Stimulated activated naive CD8-positive, alpha-beta T cell treated with anti-CD3 and anti-CD28 coated beads, Interleukin-15, Interleukin-2, amounts not matched to agents 100 ng/mL and 50 ng/mL, for 24 hours (primary cell): ENCODE data around the gene ERBB2.

Experiments
- H3K27ac Mint-ChIP-seq: one replicate; pipeline ENCODE4 v1.8.0; 2021; ENCODE audit warnings: mild to moderate bottlenecking, mixed read lengths
- H3K27me3 Mint-ChIP-seq: one replicate; pipeline ENCODE4 v1.8.0; 2021; ENCODE audit warnings: mixed read lengths
- H3K36me3 Mint-ChIP-seq: one replicate; pipeline ENCODE4 v1.8.0; 2021; ENCODE audit warnings: low read depth, mixed read lengths
- H3K4me1 Mint-ChIP-seq: one replicate; pipeline ENCODE4 v1.8.0; 2021; ENCODE audit warnings: low read depth, mixed read lengths
- H3K4me3 Mint-ChIP-seq: one replicate; pipeline ENCODE4 v1.8.0; 2021; ENCODE audit warnings: mild to moderate bottlenecking, mixed read lengths
- H3K9me3 Mint-ChIP-seq: one replicate; pipeline ENCODE4 v1.8.0; 2021; ENCODE audit warnings: mixed read lengths

Gene ERBB2

GRCh38 chr17:39774047-39774446 lies 74.2 kb downstream of the ERBB2 start:
- peaks cover 100% of the 10 kb centered on the region for H3K4me1 Mint-ChIP-seq
- H3K36me3 Mint-ChIP-seq = peaks cover 71% of the 10 kb centered on the region

DNA sequence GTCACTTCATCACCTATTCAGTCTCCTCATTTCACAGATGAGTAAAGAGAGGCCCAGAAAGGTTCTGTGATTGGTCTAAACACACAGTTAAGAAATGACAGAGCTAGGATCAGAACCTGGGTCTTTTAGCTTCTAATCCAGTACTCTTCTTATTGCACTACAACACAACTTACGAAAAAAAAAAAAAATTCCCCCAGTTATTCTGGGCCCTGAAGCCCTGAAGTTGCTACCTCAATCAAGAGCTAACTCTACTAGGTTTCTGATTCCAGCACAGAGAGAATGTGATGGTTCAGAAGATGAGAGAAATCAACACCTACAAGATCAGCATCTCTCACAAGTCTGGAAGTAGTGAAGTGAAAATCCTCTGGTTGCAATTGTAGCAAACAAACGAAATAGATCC lies 75.2 kb downstream of the ERBB2 start:
- no peaks in the 10 kb centered on the region for H3K27me3 Mint-ChIP-seq
- H3K4me1 Mint-ChIP-seq = peaks cover 96% of the 10 kb centered on the region
- H3K4me3 Mint-ChIP-seq = peak overlapping the region; percentile 83
- H3K9me3 Mint-ChIP-seq = no peaks in the 10 kb centered on the region
- H3K36me3 Mint-ChIP-seq = peaks cover 66% of the 10 kb centered on the region
- peak overlapping the region; percentile 90 for H3K27ac Mint-ChIP-seq

More at GRCh38 chr17:39774047-39774446, 74.2 kb downstream of the ERBB2 start:
- Mint-ChIP-seq H3K9me3 (no peaks in the 10 kb centered on the region), H3K27me3 (no peaks in the 10 kb centered on the region), H3K4me3 (peak overlapping the region; percentile 63), H3K27ac (no peak overlapping the region)

DNA sequence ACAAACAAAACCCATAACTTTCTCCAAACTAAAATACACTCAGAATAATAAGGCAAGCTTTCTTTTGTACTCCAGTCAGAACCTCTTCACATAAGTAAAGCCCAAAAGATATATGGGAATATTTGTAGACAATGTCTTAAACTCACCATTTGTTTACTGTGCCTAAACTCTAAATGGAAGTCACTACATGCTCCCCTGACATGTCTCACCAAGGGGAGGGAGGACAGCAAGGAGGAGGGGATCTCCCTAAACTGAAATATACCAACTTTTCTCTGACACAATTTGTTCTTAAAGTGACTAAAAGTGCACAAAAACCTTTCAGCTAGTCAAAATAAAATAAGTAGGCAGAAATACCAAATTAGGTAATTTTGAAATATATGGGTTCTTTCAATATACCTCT lies 76.4 kb downstream of the ERBB2 start:
- Mint-ChIP-seq H3K4me1 (peaks cover 93% of the 10 kb centered on the region), H3K9me3 (no peaks in the 10 kb centered on the region), H3K27ac (peak overlapping the region; percentile 90), H3K27me3 (no peaks in the 10 kb centered on the region), H3K4me3 (peak overlapping the region; percentile 83), H3K36me3 (peaks cover 68% of the 10 kb centered on the region)

DNA sequence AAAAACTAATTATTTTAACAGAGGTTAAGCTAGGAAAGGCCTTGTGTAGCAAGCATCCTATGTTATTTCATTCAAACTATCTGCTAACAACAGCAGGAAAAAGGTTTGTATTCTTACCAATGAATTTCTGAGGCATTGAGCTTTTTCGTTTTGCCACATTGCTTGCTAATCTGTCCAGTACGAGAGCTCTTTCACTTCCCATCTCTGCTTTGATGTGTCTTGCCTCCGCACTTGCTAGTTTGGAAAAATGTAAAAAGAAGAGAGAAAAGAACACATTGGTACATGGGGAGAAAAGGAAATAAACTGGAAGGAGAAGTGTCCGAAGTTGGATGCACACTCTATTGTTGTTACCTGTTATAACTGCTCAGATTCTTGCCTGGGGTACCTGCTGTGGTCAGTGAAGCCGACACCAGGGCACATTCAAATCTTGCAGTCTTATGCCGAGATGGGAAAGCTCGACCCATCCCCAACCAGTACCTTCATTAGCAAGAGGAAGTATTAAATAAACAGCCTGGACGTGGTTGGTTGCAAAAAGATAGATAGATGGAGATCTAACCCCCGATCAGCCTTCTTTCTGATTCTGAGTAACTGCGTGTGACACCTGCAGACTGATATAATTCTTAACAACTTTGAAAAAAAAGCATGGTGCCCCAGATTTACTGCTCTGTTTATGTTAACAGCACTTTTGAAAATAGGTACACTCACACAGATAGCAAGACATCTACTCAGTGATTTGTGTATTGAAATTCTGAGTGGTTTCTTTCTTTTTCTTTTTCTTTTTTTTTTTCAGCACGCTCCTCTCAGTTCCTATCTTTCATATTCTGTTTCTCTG lies 77.9 kb downstream of the ERBB2 start:
- Mint-ChIP-seq H3K4me1 (peaks cover 93% of the 10 kb centered on the region), H3K36me3 (peaks cover 69% of the 10 kb centered on the region), H3K27ac (peak overlapping the region; percentile 90), H3K27me3 (no peaks in the 10 kb centered on the region), H3K4me3 (peak overlapping the region; percentile 83), H3K9me3 (no peaks in the 10 kb centered on the region)
